Putamen (tissue), 1 donor: ENCODE results near the gene PCDHGC3.

Experiments
- DNase-seq: peaks from one replicate; pipeline ENCODE4 v3.0.0-alpha.2; 2016; ENCODE audit warnings: low spot score

Gene PCDHGC3

GRCh38 chr5:141485321-141486055 is 9.7 kb downstream of the PCDHGC3 start:
- DNase-seq = no peak

GRCh38 chr5:141486091-141486490 is 10.3 kb downstream of the PCDHGC3 start:
- no peak for DNase-seq

- no peak for DNase-seq
Measured at GRCh38 chr5:141487131-141487530, 11.4 kb downstream of the PCDHGC3 start.

GRCh38 chr5:141488591-141489561 is 13.1 kb downstream of the PCDHGC3 start, which contains the start of gene PCDHGC5:
TSS of gene PCDHGC5 (plus strand) at chr5:141489081. CDS start at chr5:141489241, 160 bp downstream.
- DNase-seq = peak; percentile 88

GRCh38 chr5:141489841-141490240 is 14.1 kb downstream of the PCDHGC3 start:
- no peak for DNase-seq

- no peak for DNase-seq
Measured at GRCh38 chr5:141490271-141490670, 14.5 kb downstream of the PCDHGC3 start.

GRCh38 chr5:141490771-141491170 is 15.0 kb downstream of the PCDHGC3 start:
- no peak for DNase-seq

- no peak for DNase-seq
Measured at GRCh38 chr5:141491323-141492167, 15.8 kb downstream of the PCDHGC3 start.

- DNase-seq = no peak
Measured at GRCh38 chr5:141492168-141492885, 16.6 kb downstream of the PCDHGC3 start.

GRCh38 chr5:141493500-141494422 is 18.0 kb downstream of the PCDHGC3 start:
- DNase-seq = peak; percentile 71

GRCh38 chr5:141494761-141495452 is 19.1 kb downstream of the PCDHGC3 start:
- no peak for DNase-seq

- DNase-seq = no peak
Measured at GRCh38 chr5:141495453-141495811, 19.7 kb downstream of the PCDHGC3 start.

- DNase-seq = no peak
Measured at GRCh38 chr5:141496038-141496437, 20.3 kb downstream of the PCDHGC3 start.

- no peak for DNase-seq
Measured at GRCh38 chr5:141501761-141502160, 26.0 kb downstream of the PCDHGC3 start.

GRCh38 chr5:141503681-141504080 is 27.9 kb downstream of the PCDHGC3 start:
- DNase-seq = no peak

GRCh38 chr5:141504216-141504615 is 28.4 kb downstream of the PCDHGC3 start:
- no peak for DNase-seq

GRCh38 chr5:141506381-141507155 is 30.8 kb downstream of the PCDHGC3 start:
- DNase-seq = no peak

- no peak for DNase-seq
Measured at GRCh38 chr5:141507387-141508091, 31.8 kb downstream of the PCDHGC3 start.
